Trophoblast cell (in vitro differentiated cells and primary cell): ENCODE data around the gene TTLL10.

Source experiments
- DNase-seq, 2 donors: peaks; one replicate each; pipeline ENCODE4 v3.0.0-alpha.2; 2016
- H2AFZ ChIP-seq: 2 replicates; pipeline ENCODE4 v1.6.1; 2013; ENCODE audit warnings: low read length, moderate library complexity, mild to moderate bottlenecking; ENCODE audit not compliant: insufficient read depth, poor library complexity
- H2AK5ac ChIP-seq: 2 replicates; pipeline ENCODE4 v1.6.1; 2013; ENCODE audit warnings: mild to moderate bottlenecking, low read length
- H2BK120ac ChIP-seq: 2 replicates; pipeline ENCODE4 v1.6.1; 2013; ENCODE audit warnings: low read length, mild to moderate bottlenecking, moderate library complexity; ENCODE audit not compliant: insufficient read depth, poor library complexity
- H2BK12ac ChIP-seq: 2 replicates; pipeline ENCODE4 v1.6.1; 2013; ENCODE audit warnings: mild to moderate bottlenecking, low read length, moderate library complexity
- H2BK5ac ChIP-seq: 2 replicates; pipeline ENCODE4 v1.6.1; 2013; ENCODE audit warnings: low read length, low read depth, moderate library complexity, mild to moderate bottlenecking; ENCODE audit not compliant: poor library complexity
- H3K14ac ChIP-seq: 2 replicates; pipeline ENCODE4 v1.6.1; 2013; ENCODE audit warnings: mild to moderate bottlenecking, low read length
- H3K18ac ChIP-seq: 2 replicates; pipeline ENCODE4 v1.6.1; 2013; ENCODE audit warnings: mild to moderate bottlenecking, low read length
- H3K23ac ChIP-seq: 2 replicates; pipeline ENCODE4 v1.6.1; 2013; ENCODE audit warnings: low read length
- H3K27ac ChIP-seq: 2 replicates; pipeline ENCODE4 v1.5.1; 2013; ENCODE audit warnings: low read depth, mild to moderate bottlenecking, inconsistent platforms, low read length, moderate library complexity
- H3K27me3 ChIP-seq: 2 replicates; pipeline ENCODE4 v1.6.1; 2013; ENCODE audit warnings: inconsistent platforms, mild to moderate bottlenecking, low read length, moderate library complexity; ENCODE audit not compliant: insufficient read depth
- H3K36me3 ChIP-seq, 2 experiments: 1 replicate in 1 of 2; 2 replicates in 1 of 2; pipeline ENCODE4 v1.6.1; 2013; ENCODE audit warnings: low read length in 2 of 2, mild to moderate bottlenecking in 2 of 2, moderate library complexity in 1 of 2; ENCODE audit not compliant: insufficient read depth in 2 of 2, control insufficient read depth in 1 of 2
- H3K4ac ChIP-seq: 2 replicates; pipeline ENCODE4 v1.6.1; 2013; ENCODE audit warnings: low read depth, mild to moderate bottlenecking, low read length, moderate library complexity
- H3K4me1 ChIP-seq, 2 experiments: 1 replicate in 1 of 2; 2 replicates in 1 of 2; pipeline ENCODE4 v1.6.1; 2013; ENCODE audit warnings: low read length in 2 of 2, mild to moderate bottlenecking in 2 of 2, moderate library complexity in 1 of 2; ENCODE audit not compliant: insufficient read depth in 2 of 2, control insufficient read depth in 1 of 2
- H3K4me2 ChIP-seq: 2 replicates; pipeline ENCODE4 v1.6.1; 2013; ENCODE audit warnings: inconsistent platforms, mild to moderate bottlenecking, low read length, moderate library complexity
- H3K4me3 ChIP-seq: 2 replicates; pipeline ENCODE4 v1.5.1; 2013; ENCODE audit warnings: mild to moderate bottlenecking, low read depth, low read length, inconsistent platforms
- H3K79me1 ChIP-seq: one replicate; pipeline ENCODE4 v1.6.1; 2013; ENCODE audit warnings: low read length
- H3K79me2 ChIP-seq: 2 replicates; pipeline ENCODE4 v1.6.1; 2013; ENCODE audit warnings: low read length, mild to moderate bottlenecking; ENCODE audit not compliant: control insufficient read depth, insufficient read depth, poor library complexity
- H3K9ac ChIP-seq: 2 replicates; pipeline ENCODE4 v1.6.1; 2013; ENCODE audit warnings: mild to moderate bottlenecking, low read length
- H3K9me3 ChIP-seq: 2 replicates; pipeline ENCODE4 v1.6.1; 2013; ENCODE audit warnings: low read depth, mild to moderate bottlenecking, control low read depth, inconsistent platforms, low read length; ENCODE audit not compliant: insufficient read depth
- H4K12ac ChIP-seq: 2 replicates; pipeline ENCODE4 v1.6.1; 2013; ENCODE audit warnings: low read depth, mild to moderate bottlenecking, low read length, moderate library complexity
- H4K8ac ChIP-seq: 2 replicates; pipeline ENCODE4 v1.6.1; 2013; ENCODE audit warnings: low read depth, mild to moderate bottlenecking, low read length, moderate library complexity
- H4K91ac ChIP-seq: one replicate; pipeline ENCODE4 v1.6.1; 2013; ENCODE audit warnings: low read depth, mild to moderate bottlenecking, low read length, moderate library complexity
- WGBS: extraction: QIAGEN DNeasy Blood & Tissue Kit; methylation state at CpG from one replicate; pipeline ENCODE4 v1.1.7; 2013; ENCODE audit warnings: missing lambda C conversion rate; ENCODE audit not compliant: insufficient read length, insufficient coverage; ENCODE audit errors: extremely low coverage; 5-methylcytosine and 5-hydroxymethylcytosine counted together

Gene TTLL10

GRCh38 chr1:1169429-1170214, 4.1 kb upstream of the TTLL10 start:
- Histone ChIP-seq H3K23ac (no peak overlapping the region), H3K4ac (no peak overlapping the region), H2BK5ac (no peak overlapping the region), H3K14ac (no peak overlapping the region), H4K91ac (no peak overlapping the region), H3K79me1 (no peaks in the 10 kb centered on the region), H3K9ac (no peak overlapping the region), H3K4me3 (no peak overlapping the region), H3K27ac (no peak overlapping the region), H3K9me3 (peaks cover 2% of the 10 kb centered on the region), H2AFZ (no peak overlapping the region), H4K12ac (no peak overlapping the region), H4K8ac (no peak overlapping the region), H3K4me1 (no peaks in the 10 kb centered on the region), H3K36me3 (no peaks in the 10 kb centered on the region), H2AK5ac (no peak overlapping the region), H3K18ac (no peak overlapping the region), H2BK12ac (no peak overlapping the region), H2BK120ac (no peak overlapping the region), H3K27me3 (no peaks in the 10 kb centered on the region), H3K4me2 (no peak overlapping the region), H3K79me2 (no peaks in the 10 kb centered on the region)
- DNase-seq = no peak
- no CpG with 5 or more reads among the region's 32 CpGs for WGBS

GRCh38 chr1:1170215-1171091, 3.2 kb upstream of the TTLL10 start:
- Histone ChIP-seq H3K18ac (no peak overlapping the region), H3K27me3 (no peaks in the 10 kb centered on the region), H2AFZ (no peak overlapping the region), H3K27ac (no peak overlapping the region), H2AK5ac (no peak overlapping the region), H3K79me1 (no peaks in the 10 kb centered on the region), H3K4ac (no peak overlapping the region), H3K4me3 (no peak overlapping the region), H2BK5ac (no peak overlapping the region), H3K14ac (no peak overlapping the region), H3K4me1 (no peaks in the 10 kb centered on the region), H4K91ac (no peak overlapping the region), H2BK12ac (no peak overlapping the region), H3K23ac (no peak overlapping the region), H2BK120ac (no peak overlapping the region), H3K4me2 (no peak overlapping the region), H3K79me2 (no peaks in the 10 kb centered on the region), H3K9ac (no peak overlapping the region), H4K8ac (no peak overlapping the region), H3K9me3 (peaks cover 5% of the 10 kb centered on the region), H3K36me3 (no peaks in the 10 kb centered on the region), H4K12ac (no peak overlapping the region)
- no CpG with 5 or more reads among the region's 26 CpGs for WGBS
- DNase-seq = no peak

- no peaks in the 10 kb centered on the region for H3K27me3 ChIP-seq
- H3K36me3 ChIP-seq = no peaks in the 10 kb centered on the region
- no peaks in the 10 kb centered on the region for H3K79me2 ChIP-seq
- H3K14ac ChIP-seq = no peak overlapping the region
- H4K91ac ChIP-seq = no peak overlapping the region
- no peak overlapping the region for H2AK5ac ChIP-seq
- peaks cover 10% of the 10 kb centered on the region for H3K9me3 ChIP-seq
- H3K4ac ChIP-seq = no peak overlapping the region
- H2AFZ ChIP-seq = no peak overlapping the region
- no peak overlapping the region for H3K9ac ChIP-seq
- H4K8ac ChIP-seq = no peak overlapping the region
- H2BK5ac ChIP-seq = no peak overlapping the region
- H3K27ac ChIP-seq = no peak overlapping the region
- H3K4me3 ChIP-seq = no peak overlapping the region
- H2BK120ac ChIP-seq = no peak overlapping the region
- H2BK12ac ChIP-seq = no peak overlapping the region
- H3K4me1 ChIP-seq = no peaks in the 10 kb centered on the region
- no peak for DNase-seq
- no peak overlapping the region for H4K12ac ChIP-seq
- no CpG with 5 or more reads among the region's 12 CpGs for WGBS
- H3K4me2 ChIP-seq = no peak overlapping the region
- H3K18ac ChIP-seq = no peak overlapping the region
- no peaks in the 10 kb centered on the region for H3K79me1 ChIP-seq
- H3K23ac ChIP-seq = no peak overlapping the region
Measured at GRCh38 chr1:1171161-1171545, 2.5 kb upstream of the TTLL10 start.

- Histone ChIP-seq H3K36me3 (no peaks in the 10 kb centered on the region), H3K4me2 (no peak overlapping the region)
Measured at GRCh38 chr1:1171546-1172340, 1.9 kb upstream of the TTLL10 start.

More at GRCh38 chr1:1171546-1172340, 1.9 kb upstream of the TTLL10 start:
- no CpG with 5 or more reads among the region's 33 CpGs for WGBS
- Histone ChIP-seq H2AK5ac (no peak overlapping the region), H3K79me1 (no peaks in the 10 kb centered on the region), H3K9ac (no peak overlapping the region), H2BK5ac (no peak overlapping the region), H3K27ac (no peak overlapping the region), H3K4me3 (no peak overlapping the region), H4K8ac (no peak overlapping the region), H4K12ac (no peak overlapping the region), H3K23ac (no peak overlapping the region), H3K14ac (no peak overlapping the region), H3K27me3 (no peaks in the 10 kb centered on the region), H2AFZ (no peak overlapping the region), H3K4ac (no peak overlapping the region), H4K91ac (no peak overlapping the region), H2BK120ac (no peak overlapping the region), H3K4me1 (peaks cover 2 to 3% of the 10 kb centered on the region in 2 experiments), H2BK12ac (no peak overlapping the region), H3K79me2 (no peaks in the 10 kb centered on the region), H3K18ac (no peak overlapping the region), H3K9me3 (peaks cover 10% of the 10 kb centered on the region)
- DNase-seq = no peak
